Suppressor macrophage treated with lipopolysaccharide for 1 hour (primary cell): ENCODE results near the gene GCLC.
A peak's percentile ranks its signal among the peaks of the same experiment; 100 is the strongest.
"Not testable (repeated sequence)": the region's sequence is repeated elsewhere in the genome, so short reads cannot be mapped to it uniquely, and the experiment has no call there.

Experiments
- DNase-seq, 3 donors: peaks; one replicate each; pipeline ENCODE4 v3.0.0-alpha.2; 2020 to 2022

The GCLC gene

GRCh38 chr6:53556986-53557715 lies 12.2 kb upstream of the GCLC start:
- DNase-seq, result peak; percentile 63 to 65 (median 63)

- DNase-seq, result not testable (repeated sequence)
Observed at GRCh38 chr6:53553600-53553999, 8.7 kb upstream of the GCLC start.

GRCh38 chr6:53551681-53552080 lies 6.8 kb upstream of the GCLC start:
- DNase-seq, result peak; percentile 79 to 86 (median 81)

- peak; percentile 97 to 98 (median 98) for DNase-seq
Observed at GRCh38 chr6:53547811-53548496, 3.1 kb upstream of the GCLC start.

- no peak for DNase-seq
Observed at GRCh38 chr6:53547166-53547810, 2.4 kb upstream of the GCLC start.

- no peak for DNase-seq
Observed at GRCh38 chr6:53546281-53546680, 1.4 kb upstream of the GCLC start.

GRCh38 chr6:53544217-53544469 lies 758 bp downstream of the GCLC start:
- no peak for DNase-seq

- DNase-seq, result no peak
Observed at GRCh38 chr6:53543359-53544216, 1.3 kb downstream of the GCLC start.

GRCh38 chr6:53541900-53542299 lies 3.0 kb downstream of the GCLC start:
- no peak for DNase-seq

GRCh38 chr6:53540129-53540692 lies 4.7 kb downstream of the GCLC start:
- peak in 1 of 3 donors; percentile 42 for DNase-seq

GRCh38 chr6:53539561-53539960 lies 5.3 kb downstream of the GCLC start:
- no peak for DNase-seq

- DNase-seq, result no peak
Observed at GRCh38 chr6:53536561-53536960, 8.3 kb downstream of the GCLC start.

- no peak for DNase-seq
Observed at GRCh38 chr6:53532942-53533341, 12.0 kb downstream of the GCLC start.

GRCh38 chr6:53532061-53532797 lies 12.7 kb downstream of the GCLC start:
- no peak for DNase-seq

- no peak for DNase-seq
Observed at GRCh38 chr6:53530780-53531386, 14.0 kb downstream of the GCLC start.

GRCh38 chr6:53530346-53530745 lies 14.6 kb downstream of the GCLC start:
- no peak for DNase-seq

- DNase-seq, result no peak
Observed at GRCh38 chr6:53529324-53530036, 15.4 kb downstream of the GCLC start.

GRCh38 chr6:53528107-53528506 lies 16.8 kb downstream of the GCLC start:
- no peak for DNase-seq

GRCh38 chr6:53527249-53527765 lies 17.6 kb downstream of the GCLC start:
- DNase-seq, result no peak

- no peak for DNase-seq
Observed at GRCh38 chr6:53526000-53526399, 18.9 kb downstream of the GCLC start.

GRCh38 chr6:53524455-53524815 lies 20.5 kb downstream of the GCLC start:
- peak in 1 of 3 donors; percentile 42 for DNase-seq
